GM19463 (cell line): Measurements from ENCODE around the gene SAMD4B.

Experiments used
- ATAC-seq: cut with Tn5 transposase; IDR thresholded peaks from one replicate; pipeline ENCODE4 v1.9.1; 2021; ENCODE audit warnings: mild to moderate bottlenecking, moderate library complexity; ENCODE audit not compliant: unreplicated experiment

The SAMD4B gene

DNA sequence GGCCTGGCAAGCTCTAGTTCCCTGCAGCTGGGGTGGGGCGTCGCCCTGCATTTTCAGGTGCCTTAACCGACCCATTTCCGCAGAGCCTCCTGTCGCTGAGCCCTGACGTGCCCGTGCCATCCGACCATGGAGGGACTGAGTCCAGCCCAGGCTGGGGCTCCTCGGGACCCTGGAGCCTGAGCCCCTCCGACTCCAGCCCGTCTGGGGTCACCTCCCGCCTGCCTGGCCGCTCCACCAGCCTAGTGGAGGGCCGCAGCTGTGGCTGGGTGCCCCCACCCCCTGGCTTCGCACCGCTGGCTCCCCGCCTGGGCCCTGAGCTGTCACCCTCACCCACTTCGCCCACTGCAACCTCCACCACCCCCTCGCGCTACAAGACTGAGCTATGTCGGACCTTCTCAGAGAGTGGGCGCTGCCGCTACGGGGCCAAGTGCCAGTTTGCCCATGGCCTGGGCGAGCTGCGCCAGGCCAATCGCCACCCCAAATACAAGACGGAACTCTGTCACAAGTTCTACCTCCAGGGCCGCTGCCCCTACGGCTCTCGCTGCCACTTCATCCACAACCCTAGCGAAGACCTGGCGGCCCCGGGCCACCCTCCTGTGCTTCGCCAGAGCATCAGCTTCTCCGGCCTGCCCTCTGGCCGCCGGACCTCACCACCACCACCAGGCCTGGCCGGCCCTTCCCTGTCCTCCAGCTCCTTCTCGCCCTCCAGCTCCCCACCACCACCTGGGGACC lies 65.6 kb downstream of the SAMD4B start:
- ATAC-seq = no peak

- no peak for ATAC-seq
Observed at GRCh38 chr19:39408392-39409207, 66.4 kb downstream of the SAMD4B start.

DNA sequence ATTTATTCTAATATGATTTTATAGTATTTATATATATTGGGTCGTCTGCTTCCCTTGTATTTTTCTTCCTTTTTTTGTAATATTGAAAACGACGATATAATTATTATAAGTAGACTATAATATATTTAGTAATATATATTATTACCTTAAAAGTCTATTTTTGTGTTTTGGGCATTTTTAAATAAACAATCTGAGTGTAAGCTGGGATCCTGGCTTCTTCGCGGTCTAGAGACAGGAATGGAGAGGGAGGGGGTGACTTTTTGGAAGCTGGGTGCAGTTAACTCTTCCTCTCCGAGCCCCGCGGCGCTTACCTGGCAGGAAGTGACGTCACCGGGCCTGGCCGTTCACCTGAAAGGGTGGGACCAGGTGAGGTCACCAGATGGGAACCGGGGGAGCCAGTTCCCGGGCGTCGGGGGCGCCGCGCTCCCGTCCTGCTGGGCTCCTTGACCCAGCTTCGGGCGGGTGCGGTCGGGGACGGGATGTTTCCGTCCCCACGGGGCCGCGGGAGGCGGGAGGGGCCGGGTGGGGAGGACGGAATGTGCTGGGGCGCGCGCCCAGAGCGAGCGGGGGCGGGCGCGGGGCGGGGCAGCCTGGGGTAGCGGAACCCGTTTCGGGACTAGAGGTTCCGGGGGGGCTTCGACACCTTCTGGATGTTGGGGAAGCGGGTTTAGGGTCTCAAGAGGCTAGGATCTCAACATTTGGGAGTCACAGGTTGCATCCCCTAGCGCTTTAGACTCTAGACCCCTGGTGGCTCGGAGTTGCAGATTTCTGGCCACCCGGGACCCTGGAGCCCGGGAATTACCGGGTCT lies 67.2 kb downstream of the SAMD4B start:
- no peak for ATAC-seq

GRCh38 chr19:39410017-39410830 lies 68.0 kb downstream of the SAMD4B start:
- ATAC-seq = no peak

- ATAC-seq = no peak
Observed at GRCh38 chr19:39410831-39411080, 68.5 kb downstream of the SAMD4B start.

- ATAC-seq = no peak
Observed at GRCh38 chr19:39411081-39411831, 69.0 kb downstream of the SAMD4B start.

DNA sequence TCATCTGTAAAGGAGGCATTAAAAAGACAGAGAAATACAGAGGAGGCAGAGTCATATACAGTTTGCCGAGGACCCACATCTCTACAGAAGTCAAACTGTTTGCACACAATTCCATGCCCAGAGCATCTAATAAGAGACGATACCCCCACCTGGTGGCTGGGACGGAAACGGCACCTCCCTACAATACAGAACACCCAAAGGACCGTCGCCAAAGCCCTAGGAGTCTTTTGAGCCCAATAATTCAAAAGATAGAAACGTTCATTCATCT lies 69.5 kb downstream of the SAMD4B start:
- peak; percentile 13 for ATAC-seq

- peak; percentile 45 for ATAC-seq
Observed at GRCh38 chr19:39412100-39412866, 70.1 kb downstream of the SAMD4B start, which contains the start of gene PLEKHG2. Gene PLEKHG2, plus strand, starts transcription at chr19:39412669. Its CDS starts 1,418 bp downstream, at chr19:39414087.

GRCh38 chr19:39412867-39413271 lies 70.6 kb downstream of the SAMD4B start:
- ATAC-seq = no peak

- ATAC-seq = no peak
Observed at GRCh38 chr19:39413272-39413910, 71.2 kb downstream of the SAMD4B start.

DNA sequence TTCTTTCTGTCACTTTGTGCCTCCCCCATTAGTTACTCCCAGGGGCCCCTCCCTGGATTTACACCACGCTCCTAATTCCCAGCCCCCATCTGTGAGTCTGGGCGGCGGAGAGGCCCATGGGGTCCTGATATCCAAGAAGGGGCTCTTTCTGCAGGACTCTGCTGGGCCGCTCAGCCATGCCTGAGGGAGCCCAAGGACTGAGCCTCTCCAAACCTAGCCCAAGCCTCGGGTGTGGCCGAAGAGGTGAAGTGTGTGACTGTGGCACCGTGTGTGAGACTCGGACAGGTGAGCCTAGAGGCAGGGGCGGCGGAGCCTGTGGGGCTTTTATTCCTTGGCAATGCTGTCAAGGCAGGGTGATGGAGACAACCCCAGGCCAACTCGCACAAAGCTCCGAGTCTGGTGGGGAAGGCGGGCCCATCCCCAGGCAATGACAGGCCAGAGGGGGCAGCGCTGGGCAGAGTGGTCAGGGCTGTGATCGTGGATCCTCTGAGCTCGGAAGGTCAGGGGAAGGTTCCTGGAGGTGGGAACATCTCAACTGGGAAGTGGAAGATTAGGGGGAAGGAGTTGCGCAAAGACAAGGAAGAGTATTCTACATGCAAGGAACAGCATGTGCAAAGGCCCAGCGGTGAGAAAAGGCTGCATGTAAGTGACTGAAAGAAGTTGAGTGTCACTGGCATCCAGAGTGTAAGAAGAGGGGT lies 71.8 kb downstream of the SAMD4B start:
- ATAC-seq = no peak

DNA sequence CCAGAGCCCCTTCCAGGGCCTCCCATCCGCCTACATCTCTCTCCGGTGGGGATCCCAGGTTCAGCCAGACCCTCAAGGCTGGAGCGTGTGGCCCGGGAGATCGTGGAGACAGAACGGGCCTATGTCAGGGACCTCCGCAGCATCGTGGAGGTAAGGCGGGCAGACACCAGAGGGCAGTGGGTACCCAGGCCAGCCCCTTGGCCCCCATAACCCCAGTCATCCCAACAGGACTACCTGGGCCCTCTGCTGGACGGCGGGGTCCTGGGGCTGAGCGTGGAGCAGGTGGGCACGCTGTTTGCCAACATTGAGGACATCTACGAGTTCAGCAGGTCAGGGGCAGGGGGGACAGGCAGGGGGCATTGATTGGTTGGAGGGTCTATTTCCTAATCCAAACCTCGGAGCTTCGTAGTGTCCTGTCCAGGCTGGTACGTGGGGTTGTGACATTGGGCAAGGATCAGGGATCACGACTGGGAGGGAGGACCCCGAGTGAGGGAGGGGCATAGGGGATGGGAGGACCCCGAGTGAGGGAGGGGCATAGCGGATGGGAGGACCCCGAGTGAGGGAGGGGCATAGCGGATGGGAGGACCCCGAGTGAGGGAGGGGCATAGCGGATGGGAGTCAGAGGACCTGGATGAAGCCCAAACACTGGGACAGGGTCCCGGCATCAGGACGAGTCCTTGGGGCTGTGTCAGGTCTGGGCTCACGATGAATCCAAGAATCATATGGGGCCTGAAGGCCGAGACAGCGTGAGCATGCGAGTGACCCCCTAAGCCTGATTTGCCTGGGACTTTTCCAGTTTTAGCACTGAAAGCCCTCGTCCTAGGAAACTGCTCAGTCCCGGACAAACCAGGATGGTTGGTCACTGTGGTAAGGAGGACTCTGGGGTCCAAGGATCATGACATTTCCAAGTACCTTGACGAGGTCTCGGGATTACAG lies 73.2 kb downstream of the SAMD4B start:
- ATAC-seq = no peak

DNA sequence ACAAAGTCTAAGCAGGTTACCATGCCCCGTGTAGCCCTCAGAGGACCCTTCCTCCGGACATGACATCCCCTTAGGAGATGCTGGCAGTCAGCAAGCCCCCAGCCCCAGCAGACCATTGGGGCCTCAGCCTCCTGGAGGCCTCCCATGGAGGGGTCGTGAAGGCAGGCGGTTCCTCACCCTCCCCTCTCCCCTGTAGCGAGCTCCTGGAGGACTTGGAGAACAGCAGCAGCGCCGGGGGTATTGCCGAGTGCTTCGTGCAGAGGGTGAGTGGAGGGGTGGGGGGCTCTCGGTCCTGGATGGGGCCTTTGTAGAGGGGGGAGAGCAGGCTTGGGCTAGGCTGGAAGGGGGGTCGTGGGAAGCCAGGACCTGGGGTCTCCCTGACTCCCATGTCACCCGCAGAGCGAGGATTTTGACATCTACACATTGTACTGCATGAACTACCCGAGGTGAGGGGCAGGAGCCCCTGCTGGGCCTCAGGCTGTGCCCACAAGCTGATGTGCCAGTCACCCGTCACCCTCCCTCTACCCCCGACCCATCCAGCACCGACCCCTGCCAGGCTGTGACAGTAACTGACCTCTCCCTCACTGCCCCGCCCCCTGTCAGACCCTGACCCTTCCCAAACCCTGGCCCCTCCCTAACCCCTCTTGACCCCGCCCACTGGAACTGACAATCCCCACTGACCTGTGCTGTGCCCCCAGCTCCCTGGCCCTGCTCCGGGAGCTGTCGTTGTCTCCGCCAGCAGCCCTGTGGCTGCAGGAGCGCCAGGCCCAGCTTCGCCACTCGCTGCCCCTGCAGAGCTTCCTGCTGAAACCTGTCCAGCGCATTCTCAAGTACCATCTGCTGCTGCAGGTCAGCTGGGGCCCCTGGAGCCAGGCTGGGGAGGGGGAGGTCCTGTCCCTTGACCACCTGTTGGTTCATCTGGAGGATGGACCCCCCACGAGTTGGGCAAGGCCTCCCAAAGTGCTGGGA lies 74.2 kb downstream of the SAMD4B start:
- ATAC-seq = no peak

GRCh38 chr19:39417463-39418181 lies 75.4 kb downstream of the SAMD4B start:
- ATAC-seq = no peak

DNA sequence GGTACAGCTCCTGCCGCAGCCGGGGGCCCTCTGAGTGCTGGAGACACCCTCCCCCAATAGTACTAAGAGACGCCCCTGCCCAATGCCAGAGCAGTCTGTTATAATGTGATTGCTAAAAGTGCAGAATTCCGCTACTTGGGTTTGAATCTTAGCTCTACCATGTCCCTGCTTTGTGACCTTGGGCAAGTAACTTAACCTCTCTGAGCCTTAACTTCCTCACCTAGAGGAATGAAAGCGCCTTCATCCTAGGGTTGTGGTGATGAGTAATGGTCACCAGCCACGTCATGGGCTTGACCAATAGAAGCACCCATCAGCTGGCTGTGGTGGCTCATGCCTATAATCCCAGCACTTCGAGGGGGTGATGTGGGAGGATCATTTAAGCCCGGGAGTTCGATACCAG lies 76.8 kb downstream of the SAMD4B start:
- ATAC-seq = no peak

DNA sequence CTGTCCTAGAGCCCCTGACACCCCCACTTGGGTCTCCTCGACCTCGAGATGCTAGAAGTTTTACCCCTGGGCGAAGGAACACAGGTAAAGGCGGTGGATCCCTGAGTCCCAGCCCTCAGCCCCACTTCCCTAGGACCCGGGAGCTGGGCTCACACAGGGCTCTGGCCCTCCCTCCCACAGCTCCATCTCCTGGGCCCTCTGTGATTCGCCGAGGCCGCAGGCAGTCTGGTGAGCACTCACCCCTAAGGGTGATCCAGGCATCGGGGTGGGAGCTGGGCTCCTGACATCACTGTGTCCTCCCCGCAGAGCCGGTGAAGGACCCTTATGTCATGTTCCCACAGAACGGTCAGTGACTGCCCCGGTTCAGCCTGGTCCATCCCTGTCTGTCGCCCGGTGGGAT lies 78.5 kb downstream of the SAMD4B start:
- no peak for ATAC-seq
